RWPE2 (cell line): ENCODE measurements around the gene CNPY3.

Source experiments
- ATAC-seq: fragments of 200-7000 bp; cut with Tn5 transposase; 3 replicates; pipeline ENCODE4 v1.9.1; 2021; ENCODE audit warnings: low read depth
- DNase-seq: peaks from one replicate; pipeline ENCODE4 v3.0.0-alpha.2; 2020; ENCODE audit warnings: low spot score
- H3K27ac ChIP-seq: fragments of 450-650 bp; 2 replicates; pipeline ENCODE4 v1.5.1; 2017; ENCODE audit warnings: mild to moderate bottlenecking; ENCODE audit not compliant: poor library complexity, severe bottlenecking
- H3K27me3 ChIP-seq: fragments of 250-450 bp; sonication (Bioruptor Pico); 2 replicates; pipeline ENCODE4 v1.5.1; 2021; ENCODE audit warnings: mild to moderate bottlenecking, moderate library complexity; ENCODE audit not compliant: insufficient read depth, poor library complexity, severe bottlenecking
- H3K36me3 ChIP-seq: fragments of 250-450 bp; sonication (Bioruptor Pico); 2 replicates; pipeline ENCODE4 v1.5.1; 2020; ENCODE audit warnings: low read depth, mild to moderate bottlenecking, moderate library complexity
- H3K4me1 ChIP-seq: fragments of 250-450 bp; sonication (Bioruptor Pico); 2 replicates; pipeline ENCODE4 v1.5.1; 2021; ENCODE audit warnings: mild to moderate bottlenecking, moderate library complexity; ENCODE audit not compliant: insufficient read depth, poor library complexity, severe bottlenecking
- H3K4me3 ChIP-seq: fragments of 250-450 bp; sonication (Bioruptor Pico); 2 replicates; pipeline ENCODE4 v1.5.1; 2021; ENCODE audit warnings: mild to moderate bottlenecking, moderate library complexity; ENCODE audit not compliant: severe bottlenecking
- H3K9me3 ChIP-seq: fragments of 250-450 bp; sonication (Bioruptor Pico); 2 replicates; pipeline ENCODE4 v1.5.1; 2021; ENCODE audit warnings: mild to moderate bottlenecking, moderate library complexity; ENCODE audit not compliant: severe bottlenecking
- CTCF ChIP-seq: fragments of 450-650 bp; IDR thresholded peaks from one replicate; pipeline ENCODE4 v1.5.1; 2017; ENCODE audit warnings: mild to moderate bottlenecking, moderate library complexity; ENCODE audit not compliant: poor library complexity, severe bottlenecking

The CNPY3 gene

GRCh38 chr6:42959917-42960242 lies 30.6 kb downstream of the CNPY3 start:
- Histone ChIP-seq H3K27me3 (no peaks in the 10 kb centered on the region), H3K27ac (no peak overlapping the region), H3K36me3 (no peaks in the 10 kb centered on the region), H3K4me1 (no peaks in the 10 kb centered on the region), H3K4me3 (peak overlapping the region; percentile 37), H3K9me3 (no peaks in the 10 kb centered on the region)
- DNase-seq (no peak), ATAC-seq (no peak)
- TF ChIP-seq CTCF = no peak

DNA sequence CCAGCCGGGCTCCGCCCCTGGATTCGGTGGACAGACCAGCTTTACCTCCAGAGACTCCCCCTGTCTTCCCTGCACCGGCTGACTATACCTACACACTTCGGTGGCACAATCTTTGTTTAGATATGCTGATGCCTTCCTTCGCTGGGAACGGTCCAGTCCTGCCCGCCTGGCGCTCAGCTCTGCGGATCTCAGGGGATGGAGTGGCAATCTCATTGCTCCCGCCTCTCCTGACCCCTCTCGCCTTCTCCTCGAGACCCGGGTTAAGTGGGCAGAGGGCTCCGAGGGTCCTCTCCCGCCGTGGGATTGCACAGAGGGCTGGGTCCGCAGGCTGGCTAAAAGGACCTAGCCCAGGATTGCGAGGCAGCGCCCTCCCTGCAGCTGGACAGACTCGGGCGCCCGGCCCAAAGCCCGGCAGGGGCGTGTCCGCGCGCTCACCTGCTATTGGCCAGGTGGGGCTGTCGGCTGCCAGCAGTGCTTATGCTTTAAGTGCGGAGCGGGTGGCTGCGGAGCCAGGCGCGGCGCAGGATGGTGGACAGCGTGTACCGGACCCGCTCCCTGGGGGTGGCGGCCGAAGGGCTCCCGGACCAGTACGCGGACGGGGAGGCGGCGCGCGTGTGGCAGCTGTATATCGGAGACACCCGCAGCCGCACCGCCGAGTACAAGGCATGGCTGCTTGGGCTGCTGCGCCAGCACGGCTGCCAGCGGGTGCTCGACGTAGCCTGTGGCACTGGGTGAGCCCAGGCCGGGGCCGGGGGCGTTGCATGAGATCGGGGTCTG lies 31.2 kb downstream of the CNPY3 start, which contains the start of gene GNMT:
Gene GNMT (plus strand): TSS at position 512 of the 777 bp plus-strand sequence. CDS start 14 bp downstream, at position 526.
- peak; percentile 89 for ATAC-seq

DNA sequence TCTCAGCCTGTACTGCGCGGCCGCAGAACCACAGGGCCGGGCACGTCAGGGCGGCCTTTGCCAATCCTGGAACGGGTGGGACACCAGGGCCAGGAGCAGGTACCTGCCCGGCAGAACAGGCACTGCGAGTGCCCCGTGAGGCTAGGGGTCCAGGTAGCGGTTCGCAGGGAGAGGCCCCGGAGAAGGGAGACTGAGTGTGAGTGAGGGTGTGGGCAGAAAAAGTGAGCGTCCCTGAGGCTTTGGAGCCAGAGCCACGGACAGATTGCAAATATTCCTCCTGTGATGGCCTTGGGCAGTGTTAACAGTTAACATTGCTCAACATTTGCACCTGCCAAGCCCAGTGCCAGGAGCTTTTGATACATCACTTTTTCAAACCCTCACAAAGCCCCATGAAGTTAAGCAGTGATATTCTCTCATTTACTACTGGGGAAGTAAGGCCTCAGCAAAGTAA lies 31.8 kb downstream of the CNPY3 start:
- no peaks in the 10 kb centered on the region for H3K36me3 ChIP-seq
- peak overlapping the region; percentile 37 for H3K4me3 ChIP-seq
- H3K27me3 ChIP-seq = no peaks in the 10 kb centered on the region
- no peak overlapping the region for H3K27ac ChIP-seq
- no peaks in the 10 kb centered on the region for H3K4me1 ChIP-seq
- DNase-seq = no peak
- no peak; the same call in 1 of the 3 replicates for ATAC-seq
- H3K9me3 ChIP-seq = no peaks in the 10 kb centered on the region
- no peak for TF ChIP-seq CTCF

More for the DNA sequence above, 31.2 kb downstream of the CNPY3 start, which contains the start of gene GNMT:
- H3K4me3 ChIP-seq = peak within 1 kb of the TSS; percentile 37
- H3K4me1 ChIP-seq = no peaks in the 10 kb centered on the region
- TF ChIP-seq CTCF = no peak
- no peaks in the 10 kb centered on the region for H3K9me3 ChIP-seq
- DNase-seq = peak; percentile 81
- no peak within 1 kb of the TSS for H3K27ac ChIP-seq
- H3K36me3 ChIP-seq = no peaks in the 10 kb centered on the region
- H3K27me3 ChIP-seq = no peaks in the 10 kb centered on the region

GRCh38 chr6:42962096-42962495 lies 32.8 kb downstream of the CNPY3 start:
- DNase-seq (no peak), ATAC-seq (no peak)
- Histone ChIP-seq H3K36me3 (no peaks in the 10 kb centered on the region), H3K4me3 (no peak overlapping the region), H3K27ac (no peak overlapping the region), H3K4me1 (no peaks in the 10 kb centered on the region), H3K9me3 (no peaks in the 10 kb centered on the region), H3K27me3 (no peaks in the 10 kb centered on the region)
- TF ChIP-seq CTCF = no peak
